Adipose tissue (tissue), 3 donors: Measurements from ENCODE around the gene FHDC1. TPM values are rescaled to one million over a fixed set of nuclear protein-coding genes. Genes with fewer than 3 reads are reported as not detected.

Experiments
- H3K27ac ChIP-seq: one replicate; pipeline ENCODE4 v1.5.1; 2013; ENCODE audit warnings: low read depth, low read length
- WGBS, 3 donors: extraction: QIAGEN DNeasy Blood & Tissue Kit; methylation state at CpG; one replicate each; pipeline ENCODE4 v1.1.7; 2013; 5-methylcytosine and 5-hydroxymethylcytosine counted together
- polyA plus RNA-seq, 3 donors: library from polyadenylated mRNA; stranded (reverse); fragments of 200-250 nt; gene quantifications; one replicate each; pipeline ENCODE4 v1.2.3, GENCODE V29; 2013
- donor health status: healthy with polysubstance abuse.
- donor health status: Bipolar disorder and iron deficiency.
- donor health status: healthy.

FHDC1 gene
- polyA plus RNA-seq, 3 donors = 0.61 to 1.5 (median 0.69) TPM

GRCh38 chr4:152950402-152951274, 14.5 kb downstream of the FHDC1 start:
- no peak overlapping the region for H3K27ac ChIP-seq
- 80 to 87% (median 82%) methylated on average over 11 of the region's 11 CpGs for WGBS, 3 donors

DNA sequence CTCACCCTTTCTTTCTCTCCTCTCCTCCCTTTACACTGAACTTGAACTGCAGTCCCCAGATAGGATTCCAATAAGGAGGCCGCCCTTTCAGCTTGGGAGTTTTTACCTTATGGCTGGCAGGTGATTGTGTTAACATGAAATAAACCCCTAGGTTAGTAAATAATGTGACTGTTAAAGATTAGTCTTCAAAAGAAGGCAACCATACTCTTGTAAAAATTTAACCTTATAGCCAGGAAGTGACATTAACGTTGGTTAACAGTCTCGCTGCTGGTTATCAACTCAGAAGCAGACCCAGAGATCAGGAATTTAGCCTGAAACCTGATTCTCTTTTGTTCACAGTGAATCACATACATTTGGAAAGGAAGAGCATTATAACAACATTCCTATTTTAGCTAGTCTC, 15.2 kb downstream of the FHDC1 start:
- no peak overlapping the region for H3K27ac ChIP-seq
- 28 to 85% (median 77%) methylated on average over 3 of the region's 3 CpGs for WGBS, 3 donors

DNA sequence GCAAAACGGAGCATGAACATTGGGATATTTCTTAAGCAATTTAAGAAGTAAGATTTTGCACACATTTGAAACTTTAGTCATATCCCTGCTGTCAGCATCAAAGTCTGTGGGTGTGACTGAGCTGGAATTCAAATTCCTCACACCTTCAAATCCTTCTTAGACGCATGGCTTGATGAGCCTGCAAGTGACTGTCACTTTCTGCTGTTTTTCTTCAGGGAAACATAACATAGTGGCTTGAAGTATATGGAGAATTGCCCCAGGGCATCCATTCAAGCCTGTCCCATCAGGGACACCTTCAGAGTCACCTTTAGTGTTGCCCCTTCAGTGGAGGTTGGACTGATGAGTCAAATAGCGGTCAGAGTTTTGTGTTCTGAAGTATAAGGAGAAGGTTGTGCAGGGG, 17.4 kb downstream of the FHDC1 start:
- no peak overlapping the region for H3K27ac ChIP-seq
- WGBS, 3 donors = 93 to 95% (median 94%) methylated on average over 3 of the region's 3 CpGs

GRCh38 chr4:152954741-152955140, 18.6 kb downstream of the FHDC1 start:
- 86 to 97% (median 91%) methylated on average over 1 of the region's 1 CpG for WGBS, 3 donors

GRCh38 chr4:152956147-152956546, 20.0 kb downstream of the FHDC1 start:
- WGBS, 3 donors = 63 to 89% (median 77%) methylated on average over 2 of the region's 2 CpGs

More at GRCh38 chr4:152954741-152955140, 18.6 kb downstream of the FHDC1 start:
- no peak overlapping the region for H3K27ac ChIP-seq

DNA sequence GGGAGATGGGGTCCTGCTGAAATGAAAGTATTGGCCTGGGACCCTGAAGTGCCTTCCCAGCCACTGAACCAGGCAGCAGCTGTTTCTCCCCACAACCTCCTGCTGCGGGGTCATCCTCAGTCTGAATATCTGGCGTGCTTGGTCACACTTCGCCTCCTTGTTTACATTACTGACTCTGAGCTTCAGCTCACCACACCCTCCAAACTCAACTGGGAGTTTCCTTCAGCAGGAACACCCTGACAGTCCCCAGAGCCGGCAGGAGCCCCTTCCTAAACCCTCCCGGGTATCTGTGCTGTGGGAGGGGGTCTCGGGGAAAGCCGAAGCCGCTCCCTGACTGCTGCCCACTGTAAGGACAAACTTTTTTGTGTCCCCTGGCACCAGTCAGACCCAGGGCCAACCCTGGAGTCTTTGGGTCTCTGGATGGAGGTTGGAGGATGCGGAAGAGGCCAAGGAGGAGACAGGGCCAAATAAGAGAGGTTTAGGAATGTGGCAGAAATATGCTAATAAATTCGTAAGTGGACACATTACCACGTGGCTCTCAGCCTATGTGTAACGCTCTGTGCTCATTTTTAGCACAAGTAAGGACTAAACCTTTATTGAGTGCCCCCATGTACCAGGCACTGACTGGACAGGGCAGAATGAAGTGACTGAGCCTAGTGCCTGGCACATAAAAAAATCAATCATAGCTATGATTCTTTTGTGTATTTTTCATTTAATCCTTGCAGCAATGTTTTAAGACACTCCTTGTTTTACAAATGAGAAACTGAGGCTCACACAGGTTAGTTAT, 20.7 kb downstream of the FHDC1 start:
- WGBS, 3 donors = 64 to 72% (median 68%) methylated on average over 12 of the region's 12 CpGs
- no peak overlapping the region for H3K27ac ChIP-seq

More at GRCh38 chr4:152956147-152956546, 20.0 kb downstream of the FHDC1 start:
- H3K27ac ChIP-seq = no peak overlapping the region

- WGBS, 3 donors = 18 to 50% (median 40%) methylated on average over 11 of the region's 11 CpGs
- no peak overlapping the region for H3K27ac ChIP-seq
Observed at GRCh38 chr4:152957437-152958171, 21.5 kb downstream of the FHDC1 start.

- H3K27ac ChIP-seq = no peak overlapping the region
- 59 to 95% (median 68%) methylated on average over 2 of the region's 2 CpGs for WGBS, 3 donors
Observed at GRCh38 chr4:152959080-152959479, 23.0 kb downstream of the FHDC1 start.

GRCh38 chr4:152960082-152960481, 24.0 kb downstream of the FHDC1 start:
- H3K27ac ChIP-seq = no peak overlapping the region
- WGBS, 3 donors = 91 to 95% (median 95%) methylated on average over 3 of the region's 3 CpGs

- WGBS, 3 donors = 54 to 70% (median 64%) methylated on average over 14 of the region's 14 CpGs
- no peak overlapping the region for H3K27ac ChIP-seq
Observed at GRCh38 chr4:152961014-152961772, 25.1 kb downstream of the FHDC1 start.

- WGBS, 3 donors = 43 to 60% (median 49%) methylated on average over 1 of the region's 1 CpG
- no peak overlapping the region for H3K27ac ChIP-seq
Observed at GRCh38 chr4:152961773-152962115, 25.6 kb downstream of the FHDC1 start.

GRCh38 chr4:152962150-152962549, 26.0 kb downstream of the FHDC1 start:
- WGBS, 3 donors = 77 to 83% (median 82%) methylated on average over 5 of the region's 5 CpGs
- H3K27ac ChIP-seq = no peak overlapping the region

DNA sequence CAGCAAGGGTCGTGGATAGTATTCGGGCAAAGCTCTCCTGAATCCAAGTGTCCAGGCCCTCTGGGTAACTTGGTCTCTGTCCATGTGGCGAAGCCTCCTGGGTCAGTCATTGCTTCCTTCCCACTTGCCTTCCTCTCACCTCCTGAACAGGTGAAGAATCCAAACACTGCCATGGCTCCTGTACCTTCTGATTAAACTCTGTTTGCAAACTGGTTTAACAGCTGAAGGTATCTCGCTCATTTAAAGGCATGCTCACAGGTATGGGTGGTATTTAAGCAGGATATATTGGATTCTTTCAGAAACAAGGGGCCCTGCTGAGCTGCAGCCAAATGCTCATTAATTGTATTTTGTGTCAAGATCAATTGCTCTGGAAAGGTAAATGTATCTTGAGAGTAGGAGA, 28.2 kb downstream of the FHDC1 start:
- WGBS, 3 donors = 90 to 95% (median 92%) methylated on average over 4 of the region's 4 CpGs
- no peak overlapping the region for H3K27ac ChIP-seq

GRCh38 chr4:152965611-152966010, 29.5 kb downstream of the FHDC1 start:
- WGBS, 3 donors = 94 to 96% (median 96%) methylated on average over 4 of the region's 4 CpGs
- H3K27ac ChIP-seq = no peak overlapping the region

DNA sequence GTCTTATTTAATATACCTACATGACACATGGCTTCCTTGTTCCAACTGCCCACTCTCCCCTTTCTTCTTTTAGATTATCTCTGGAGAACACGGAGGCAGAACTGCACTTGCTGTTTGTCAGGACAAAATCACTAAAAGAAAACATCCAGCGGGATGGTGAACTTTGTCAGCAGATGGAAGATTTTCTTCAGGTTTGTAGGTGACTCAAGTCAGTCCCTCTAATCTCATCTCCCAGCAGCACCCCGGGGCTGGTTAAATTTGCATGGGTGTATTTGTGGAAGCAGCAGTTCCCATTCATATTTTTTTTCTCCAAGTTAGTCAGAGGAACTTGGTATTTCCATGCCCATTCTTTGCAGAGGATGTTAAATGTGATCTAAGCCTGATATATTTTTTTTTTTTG, 31.8 kb downstream of the FHDC1 start:
- WGBS, 3 donors = 77 to 85% (median 83%) methylated on average over 3 of the region's 3 CpGs
- no peak overlapping the region for H3K27ac ChIP-seq

DNA sequence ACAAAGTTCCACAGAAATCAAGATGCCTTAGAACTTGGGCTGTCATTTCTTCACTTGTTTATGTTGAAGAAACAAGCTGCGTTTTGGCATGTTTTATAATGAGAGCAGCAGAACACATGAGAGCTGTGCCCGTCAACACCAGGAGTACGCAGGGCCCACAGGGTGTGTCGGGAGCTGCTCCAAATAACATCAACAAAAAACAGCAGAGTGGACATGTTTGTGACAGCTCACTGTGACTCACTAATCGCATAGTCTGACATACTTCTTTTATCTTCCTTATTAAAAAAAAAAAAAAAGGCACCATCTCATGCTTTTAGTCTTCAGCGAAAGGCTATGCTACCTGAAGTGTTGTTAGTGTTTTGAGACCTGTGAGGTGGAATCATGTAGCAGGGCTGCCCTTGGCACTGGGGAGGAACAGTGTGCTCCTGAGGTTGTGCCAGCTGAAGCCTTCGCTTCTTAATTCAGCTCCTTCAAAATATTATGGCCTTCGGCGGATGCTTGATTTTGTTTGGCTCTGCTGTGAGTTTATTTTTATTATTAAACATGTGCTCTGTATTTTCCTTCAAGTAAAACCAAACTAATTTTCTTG, 32.8 kb downstream of the FHDC1 start:
- 84 to 93% (median 85%) methylated on average over 9 of the region's 9 CpGs for WGBS, 3 donors
- no peak overlapping the region for H3K27ac ChIP-seq

- H3K27ac ChIP-seq = no peak overlapping the region
- WGBS, 3 donors = 71 to 75% (median 73%) methylated on average over 3 of the region's 3 CpGs
Observed at GRCh38 chr4:152970102-152970820, 34.1 kb downstream of the FHDC1 start.
